Measurements from ENCODE around the gene CTDP1.

CTDP1 gene

GRCh38 chr18:79770826-79771225 lies 91.2 kb downstream of the CTDP1 start:
- no peak for DNase-seq

GRCh38 chr18:79771446-79772107 lies 92.0 kb downstream of the CTDP1 start:
- DNase-seq: no peak

- DNase-seq: no peak
These were observed 92.7 kb downstream of the CTDP1 start for GRCh38 chr18:79772108-79772864.

- DNase-seq: no peak
These were observed 93.5 kb downstream of the CTDP1 start for GRCh38 chr18:79772865-79773696.

GRCh38 chr18:79774111-79774510 lies 94.5 kb downstream of the CTDP1 start:
- DNase-seq: no peak

GRCh38 chr18:79775441-79776221 lies 96.0 kb downstream of the CTDP1 start:
- no peak for DNase-seq

- DNase-seq: no peak
These were observed 97.1 kb downstream of the CTDP1 start for GRCh38 chr18:79776674-79777073.

- DNase-seq: no peak
These were observed 98.7 kb downstream of the CTDP1 start for GRCh38 chr18:79778291-79778791.

- no peak for DNase-seq
These were observed 99.6 kb downstream of the CTDP1 start for GRCh38 chr18:79779021-79779699.

- DNase-seq: no peak
These were observed 100.1 kb downstream of the CTDP1 start for GRCh38 chr18:79779700-79780190.

- no peak for DNase-seq
These were observed 100.9 kb downstream of the CTDP1 start for GRCh38 chr18:79780547-79780946.

- DNase-seq: no peak
These were observed 101.8 kb downstream of the CTDP1 start for GRCh38 chr18:79781331-79781941.

- no peak for DNase-seq
These were observed 103.1 kb downstream of the CTDP1 start for GRCh38 chr18:79782566-79783308.

- DNase-seq: no peak
These were observed 104.7 kb downstream of the CTDP1 start for GRCh38 chr18:79784071-79784913.

- no peak for DNase-seq
These were observed 105.6 kb downstream of the CTDP1 start for GRCh38 chr18:79784965-79785770.

- no peak for DNase-seq
These were observed 106.2 kb downstream of the CTDP1 start for GRCh38 chr18:79785831-79786230.

- DNase-seq: no peak
These were observed 106.7 kb downstream of the CTDP1 start for GRCh38 chr18:79786304-79786703.

- no peak for DNase-seq
These were observed 107.4 kb downstream of the CTDP1 start for GRCh38 chr18:79786786-79787526.

All from SHP77 treated with DMSO at 0.1 percent for 48 hours (cell line).